ELR (cell line): ENCODE data around the gene TBCD.
"Not testable (repeated sequence)": the region's sequence is repeated elsewhere in the genome, so short reads cannot be mapped to it uniquely, and the experiment has no call there.

Source experiments
- DNase-seq: peaks from one replicate; pipeline ENCODE4 v3.0.0-alpha.2; 2015; ENCODE audit warnings: low read depth

TBCD gene

GRCh38 chr17:82974136-82974952, 222.5 kb downstream of the TBCD start:
- DNase-seq: no peak

GRCh38 chr17:82976982-82977488, 225.2 kb downstream of the TBCD start:
- DNase-seq: no peak

GRCh38 chr17:82977606-82978005, 225.7 kb downstream of the TBCD start:
- no peak for DNase-seq

GRCh38 chr17:82978765-82979349, 227.0 kb downstream of the TBCD start:
- DNase-seq: no peak

GRCh38 chr17:82979718-82980117, 227.9 kb downstream of the TBCD start:
- DNase-seq: no peak

- DNase-seq: no peak
Observed at GRCh38 chr17:82980632-82981031, 228.8 kb downstream of the TBCD start.

- no peak for DNase-seq
Observed at GRCh38 chr17:82981141-82981730, 229.4 kb downstream of the TBCD start.

- DNase-seq: no peak
Observed at GRCh38 chr17:82983510-82984248, 231.8 kb downstream of the TBCD start.

GRCh38 chr17:82984249-82984617, 232.4 kb downstream of the TBCD start:
- DNase-seq: not testable (repeated sequence)

- DNase-seq: no peak
Observed at GRCh38 chr17:82984751-82985427, 233.0 kb downstream of the TBCD start.

- DNase-seq: no peak
Observed at GRCh38 chr17:82985428-82985805, 233.6 kb downstream of the TBCD start.

- DNase-seq: no peak
Observed at GRCh38 chr17:82985973-82986372, 234.1 kb downstream of the TBCD start.

GRCh38 chr17:82989051-82989450, 237.2 kb downstream of the TBCD start:
- not testable (repeated sequence) for DNase-seq

GRCh38 chr17:82989881-82990280, 238.0 kb downstream of the TBCD start:
- DNase-seq: no peak

- no peak for DNase-seq
Observed at GRCh38 chr17:82993005-82993404, 241.1 kb downstream of the TBCD start.
